Peyer's patch (tissue), 4 donors: ENCODE data around the gene CD209.

Experiments
- POLR2A ChIP-seq, 2 donors: fragments of 450-650 bp; IDR thresholded peaks; one replicate each; pipeline ENCODE4 v1.5.1; 2017; ENCODE audit warnings: antibody characterized with exemption in 2 of 2, mild to moderate bottlenecking in 2 of 2, moderate library complexity in 2 of 2
- TF ChIP-seq, protein P1 (sequence below), 6 experiments: fragments of 450-650 bp in 4 of 6; fragments of 200-600 bp in 2 of 6; sonication (generic) in 1 of 6; IDR thresholded peaks; one replicate each; pipeline ENCODE4 v1.5.1; 2017 to 2019; ENCODE audit warnings: antibody characterized with exemption in 6 of 6, mild to moderate bottlenecking in 3 of 6, moderate library complexity in 1 of 6

DNA sequence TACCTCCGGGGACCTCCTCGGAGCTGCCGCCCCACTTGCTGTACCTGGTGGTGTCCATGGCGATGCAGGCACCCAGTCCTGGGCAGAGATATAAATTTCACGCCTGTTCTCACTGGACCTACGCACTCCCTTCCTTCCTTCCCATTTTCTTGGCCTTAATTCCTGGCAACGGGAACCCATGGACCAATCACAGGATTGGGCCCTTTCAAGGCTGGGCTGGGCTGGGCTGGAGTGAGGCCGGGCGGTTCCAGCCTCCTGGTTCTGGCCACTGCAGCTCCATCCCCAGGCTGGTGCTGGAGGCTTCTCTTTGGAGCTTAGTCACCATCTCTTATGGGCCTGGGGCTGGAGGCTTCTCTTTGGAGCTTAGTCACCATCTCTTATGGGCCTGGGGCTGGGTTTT is 15.3 kb downstream of the CD209 start, which contains the start of gene CLEC4G:
- TF ChIP-seq POLR2A (IDR thresholded peaks at IDR 0.05), result no peak
- TF ChIP-seq, protein P1, sequence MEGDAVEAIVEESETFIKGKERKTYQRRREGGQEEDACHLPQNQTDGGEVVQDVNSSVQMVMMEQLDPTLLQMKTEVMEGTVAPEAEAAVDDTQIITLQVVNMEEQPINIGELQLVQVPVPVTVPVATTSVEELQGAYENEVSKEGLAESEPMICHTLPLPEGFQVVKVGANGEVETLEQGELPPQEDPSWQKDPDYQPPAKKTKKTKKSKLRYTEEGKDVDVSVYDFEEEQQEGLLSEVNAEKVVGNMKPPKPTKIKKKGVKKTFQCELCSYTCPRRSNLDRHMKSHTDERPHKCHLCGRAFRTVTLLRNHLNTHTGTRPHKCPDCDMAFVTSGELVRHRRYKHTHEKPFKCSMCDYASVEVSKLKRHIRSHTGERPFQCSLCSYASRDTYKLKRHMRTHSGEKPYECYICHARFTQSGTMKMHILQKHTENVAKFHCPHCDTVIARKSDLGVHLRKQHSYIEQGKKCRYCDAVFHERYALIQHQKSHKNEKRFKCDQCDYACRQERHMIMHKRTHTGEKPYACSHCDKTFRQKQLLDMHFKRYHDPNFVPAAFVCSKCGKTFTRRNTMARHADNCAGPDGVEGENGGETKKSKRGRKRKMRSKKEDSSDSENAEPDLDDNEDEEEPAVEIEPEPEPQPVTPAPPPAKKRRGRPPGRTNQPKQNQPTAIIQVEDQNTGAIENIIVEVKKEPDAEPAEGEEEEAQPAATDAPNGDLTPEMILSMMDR (IDR thresholded peaks at IDR 0.05), result no peak
